RWPE1 (cell line): ENCODE data around the gene TAF1D.
"Not testable (repeated sequence)": the region's sequence is repeated elsewhere in the genome, so short reads cannot be mapped to it uniquely, and the experiment has no call there.

ENCODE experiments used
- CTCF ChIA-PET: fragments of 350-600 bp; sonication (Branson Sonifier 250); formaldehyde crosslinking; extraction: SDS; loops from one replicate; lab custom pipeline; 2021; lab: Yijun Ruan, JAX
- POLR2A ChIA-PET: fragments of 400-600 bp; formaldehyde crosslinking; extraction: SDS; loops from one replicate; lab custom pipeline; 2020; ENCODE audit warnings: antibody characterized with exemption; ENCODE audit not compliant: low non-redundant PET; lab: Yijun Ruan, JAX
- DNase-seq: peaks from one replicate; pipeline ENCODE4 v3.0.0; 2012; ENCODE audit warnings: low spot score
- H3K27ac ChIP-seq: fragments of 450-650 bp; 2 replicates; pipeline ENCODE4 v1.5.1; 2017
- TF ChIP-seq, protein P1 (sequence below): fragments of 450-650 bp; conservative IDR thresholded peaks from 2 replicates; pipeline ENCODE4 v1.5.1; 2017; ENCODE audit warnings: low read depth, mild to moderate bottlenecking

The TAF1D gene

DNA sequence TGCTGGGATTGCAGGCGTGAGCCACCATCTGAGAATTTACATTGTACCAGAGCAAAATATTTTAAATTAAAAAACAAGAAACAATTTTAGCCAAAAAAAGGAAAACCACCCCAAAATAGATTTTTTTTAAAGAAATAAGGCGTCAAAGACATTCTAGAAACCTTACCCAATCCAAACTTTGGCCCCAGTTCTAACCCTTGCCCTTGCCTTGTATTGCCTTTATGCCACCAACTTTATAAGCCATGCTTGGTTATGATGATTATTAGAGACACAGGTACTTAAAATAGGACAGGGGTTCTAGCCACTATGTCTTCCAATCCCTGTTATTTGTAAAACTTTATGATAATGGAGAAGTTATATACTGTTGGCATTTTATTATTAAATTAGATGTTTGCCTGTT is 11.9 kb upstream of the TAF1D start:
- TF ChIP-seq, protein P1, sequence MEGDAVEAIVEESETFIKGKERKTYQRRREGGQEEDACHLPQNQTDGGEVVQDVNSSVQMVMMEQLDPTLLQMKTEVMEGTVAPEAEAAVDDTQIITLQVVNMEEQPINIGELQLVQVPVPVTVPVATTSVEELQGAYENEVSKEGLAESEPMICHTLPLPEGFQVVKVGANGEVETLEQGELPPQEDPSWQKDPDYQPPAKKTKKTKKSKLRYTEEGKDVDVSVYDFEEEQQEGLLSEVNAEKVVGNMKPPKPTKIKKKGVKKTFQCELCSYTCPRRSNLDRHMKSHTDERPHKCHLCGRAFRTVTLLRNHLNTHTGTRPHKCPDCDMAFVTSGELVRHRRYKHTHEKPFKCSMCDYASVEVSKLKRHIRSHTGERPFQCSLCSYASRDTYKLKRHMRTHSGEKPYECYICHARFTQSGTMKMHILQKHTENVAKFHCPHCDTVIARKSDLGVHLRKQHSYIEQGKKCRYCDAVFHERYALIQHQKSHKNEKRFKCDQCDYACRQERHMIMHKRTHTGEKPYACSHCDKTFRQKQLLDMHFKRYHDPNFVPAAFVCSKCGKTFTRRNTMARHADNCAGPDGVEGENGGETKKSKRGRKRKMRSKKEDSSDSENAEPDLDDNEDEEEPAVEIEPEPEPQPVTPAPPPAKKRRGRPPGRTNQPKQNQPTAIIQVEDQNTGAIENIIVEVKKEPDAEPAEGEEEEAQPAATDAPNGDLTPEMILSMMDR, result no peak
- ChIA-PET POLR2A (no interaction called here), CTCF (no interaction called here)
- DNase-seq, result no peak
- H3K27ac ChIP-seq, result no peak overlapping the region

DNA sequence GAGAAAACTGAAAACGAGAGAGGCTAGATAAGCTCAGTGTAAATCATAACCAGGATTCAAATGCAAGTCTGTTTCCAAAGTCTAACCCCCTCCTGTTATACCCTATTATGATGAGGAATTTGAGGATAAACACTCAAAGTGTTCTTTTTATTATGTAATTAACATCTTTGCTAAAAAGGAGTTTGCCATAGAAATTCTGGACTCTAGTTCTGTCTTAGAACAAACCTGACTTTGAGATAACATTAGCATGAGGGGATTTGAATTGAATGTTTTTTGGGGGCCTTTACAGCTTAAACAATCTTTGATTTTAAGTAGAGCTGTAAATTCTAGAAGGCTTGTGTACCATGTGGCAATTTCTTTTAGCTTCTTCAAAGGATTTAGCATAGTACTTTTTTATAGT is 9.7 kb upstream of the TAF1D start:
- TF ChIP-seq, protein P1, result no peak
- POLR2A ChIA-PET, result interaction anchor here (0.7 kb wide), 1 partner anchor 1014 kb away, joined by 6 read pairs; no protein-coding TSS in a partner anchor
- CTCF ChIA-PET, result no interaction called here
- H3K27ac ChIP-seq, result no peak overlapping the region
- no peak for DNase-seq

DNA sequence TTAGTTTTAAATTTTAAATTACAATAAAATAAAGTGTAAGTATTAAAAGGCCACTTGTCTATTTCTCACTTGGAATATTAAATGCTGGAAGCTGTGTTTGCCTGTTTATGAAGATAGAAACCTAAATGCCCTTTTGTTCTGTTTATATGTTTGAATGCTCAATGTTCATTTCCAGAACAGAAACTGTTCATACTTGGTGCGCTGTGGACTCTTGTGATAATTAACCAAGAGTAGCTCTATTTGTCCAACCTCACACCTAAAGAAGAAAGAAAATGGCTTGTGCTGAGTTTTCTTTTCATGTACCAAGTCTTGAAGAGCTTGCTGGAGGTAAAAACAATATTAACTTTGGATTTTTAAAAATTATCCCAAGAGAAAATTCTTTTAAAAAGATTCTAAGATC is 5.8 kb upstream of the TAF1D start:
- TF ChIP-seq, protein P1, result no peak
- H3K27ac ChIP-seq, result no peak overlapping the region
- CTCF ChIA-PET, result no interaction called here
- DNase-seq, result no peak
- POLR2A ChIA-PET, result no interaction called here

DNA sequence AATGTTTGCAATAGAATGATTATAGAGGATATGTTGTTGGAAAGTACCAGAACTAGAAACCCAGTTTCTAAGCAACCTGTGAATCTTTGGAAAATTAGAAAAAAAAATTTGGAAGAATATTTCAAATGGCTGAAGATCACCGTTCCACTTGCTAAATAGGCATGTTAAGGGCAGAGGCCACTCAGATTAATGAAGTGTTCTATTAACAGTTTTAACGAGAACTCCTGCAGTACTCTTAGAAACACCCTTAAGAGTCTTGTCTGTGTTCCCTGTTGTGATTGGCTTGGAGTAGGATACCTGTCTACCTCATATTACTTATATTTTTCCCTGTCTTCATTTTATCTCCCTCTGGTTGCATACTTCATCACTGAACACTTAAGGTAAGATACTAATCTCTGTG is 4.8 kb upstream of the TAF1D start:
- TF ChIP-seq, protein P1, result no peak
- ChIA-PET CTCF (no interaction called here), POLR2A (no interaction called here)
- no peak for DNase-seq
- H3K27ac ChIP-seq, result no peak overlapping the region

DNA sequence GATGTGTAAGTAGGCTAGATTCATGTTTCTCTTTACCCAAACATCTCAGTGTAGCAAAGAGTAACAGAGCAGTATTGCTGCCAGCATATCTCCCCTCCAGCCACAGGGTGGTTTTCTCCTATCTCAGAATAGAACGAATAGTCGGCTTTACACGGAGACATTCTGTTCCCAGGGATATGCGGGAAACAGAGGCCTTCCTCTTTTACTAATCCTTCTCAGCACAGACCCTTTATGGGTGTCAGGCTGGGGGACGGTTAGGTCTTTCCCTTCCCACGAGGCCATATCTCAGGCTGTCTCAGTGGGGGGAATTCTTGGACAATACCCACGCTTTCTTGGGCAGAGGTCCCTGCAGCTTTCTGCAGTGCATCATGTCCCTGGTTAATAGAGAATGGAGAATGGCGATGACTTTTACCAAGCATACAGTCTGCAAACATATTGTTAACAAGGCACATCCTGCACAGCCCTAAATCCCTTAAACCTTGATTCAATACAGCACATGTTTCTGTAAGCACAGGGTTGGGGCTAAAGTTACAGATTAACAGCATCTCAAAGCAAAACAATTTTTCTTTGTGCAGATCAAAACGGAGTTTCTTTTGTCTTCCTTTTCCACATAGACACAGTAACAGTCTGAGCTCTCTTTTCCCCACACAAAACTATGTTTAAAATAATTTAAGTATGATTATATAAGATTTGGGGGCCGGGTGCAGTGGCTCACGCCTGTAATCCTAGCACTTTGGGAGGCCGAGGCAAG is 3.9 kb upstream of the TAF1D start:
- DNase-seq, H3K27ac ChIP-seq, CTCF ChIA-PET, POLR2A ChIA-PET: not testable (repeated sequence)

DNA sequence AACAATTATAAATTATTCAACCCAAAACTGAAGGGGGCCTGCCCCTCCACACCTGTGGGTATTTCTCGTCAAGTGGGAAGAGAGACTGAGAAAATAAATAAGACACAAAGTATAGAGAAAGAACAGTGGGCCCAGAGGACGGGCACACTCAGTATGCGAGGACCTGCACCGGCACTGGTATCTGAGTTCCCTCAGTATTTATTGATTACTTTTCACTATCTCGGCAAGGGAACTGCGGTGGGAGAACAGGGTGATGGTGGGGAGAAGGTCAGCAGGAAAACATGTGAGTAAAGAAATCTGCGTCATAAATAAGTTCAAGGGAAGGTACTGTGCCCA is 3.3 kb upstream of the TAF1D start:
- TF ChIP-seq, protein P1, result no peak
- ChIA-PET CTCF (no interaction called here), POLR2A (no interaction called here)
- DNase-seq, result no peak
- no peak overlapping the region for H3K27ac ChIP-seq

DNA sequence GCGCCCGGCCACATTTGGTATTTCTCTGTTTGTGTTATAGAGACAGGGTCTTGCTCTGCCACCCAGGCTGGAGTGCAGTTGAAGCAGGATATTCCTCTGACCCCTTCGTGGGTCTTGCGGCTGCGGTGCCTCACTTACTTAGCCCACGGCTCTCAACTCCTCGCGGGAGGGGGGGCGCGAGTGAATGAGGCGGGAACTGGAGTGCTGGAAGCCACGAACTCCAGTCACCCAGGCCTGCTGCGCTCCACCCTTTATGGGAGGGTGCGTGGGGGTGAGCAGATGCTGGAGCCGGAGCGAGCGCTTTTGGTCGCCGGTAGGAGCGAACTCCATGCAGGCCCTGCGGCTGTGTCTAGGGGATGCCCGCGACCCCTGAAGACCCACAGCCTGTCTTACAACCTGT is 2.0 kb upstream of the TAF1D start:
- TF ChIP-seq, protein P1, result no peak
- DNase-seq, result no peak
- H3K27ac ChIP-seq, result no peak overlapping the region
- CTCF ChIA-PET, result no interaction called here
- POLR2A ChIA-PET, result no interaction called here
